Measurements from ENCODE around the gene MYL6. TPM values are rescaled to one million over a fixed set of nuclear protein-coding genes. Genes with fewer than 3 reads are reported as not detected.

MYL6 gene
- total and polyA plus RNA-seq, 2 donors from 2014 or later, result 1,630 to 4,190 TPM

DNA sequence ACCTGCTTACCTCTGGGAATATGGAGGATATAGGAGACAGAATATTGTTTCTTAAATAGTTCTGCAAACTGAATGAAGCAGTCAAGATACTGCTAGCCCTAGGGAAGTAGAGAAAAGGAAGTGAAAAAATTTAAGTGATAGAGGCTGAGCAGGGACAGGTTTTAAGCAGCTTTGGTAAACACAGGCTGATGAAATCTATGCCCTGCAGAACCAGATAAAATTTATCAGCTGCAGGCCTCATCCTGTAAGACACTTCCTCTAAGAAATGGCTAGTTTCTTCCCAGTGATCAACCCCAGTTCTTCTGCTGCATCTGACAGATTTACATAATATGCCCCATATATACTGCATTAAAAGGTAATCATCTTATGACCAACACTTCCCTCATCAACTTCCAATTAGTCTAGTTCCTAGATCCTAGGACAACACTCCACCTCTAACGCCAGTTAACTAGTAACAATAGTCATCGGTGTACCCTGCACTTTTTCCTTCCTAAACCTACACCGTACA, 31.4 kb upstream of the MYL6 start:
- H3K4me3 ChIP-seq (ENCODE audit: low read length in 3 of 3), result peak overlapping the region in 2 of 3 donors; percentile 60 to 82
- H3K27me3 ChIP-seq (ENCODE audit: control insufficient read depth, insufficient read depth, low read length), result no peaks in the 10 kb centered on the region
- no peaks in the 10 kb centered on the region for H3K9me3 ChIP-seq (ENCODE audit: control insufficient read depth in 2 of 3, insufficient read depth in 1 of 3, low read length in 3 of 3)
- TF ChIP-seq, protein P1, sequence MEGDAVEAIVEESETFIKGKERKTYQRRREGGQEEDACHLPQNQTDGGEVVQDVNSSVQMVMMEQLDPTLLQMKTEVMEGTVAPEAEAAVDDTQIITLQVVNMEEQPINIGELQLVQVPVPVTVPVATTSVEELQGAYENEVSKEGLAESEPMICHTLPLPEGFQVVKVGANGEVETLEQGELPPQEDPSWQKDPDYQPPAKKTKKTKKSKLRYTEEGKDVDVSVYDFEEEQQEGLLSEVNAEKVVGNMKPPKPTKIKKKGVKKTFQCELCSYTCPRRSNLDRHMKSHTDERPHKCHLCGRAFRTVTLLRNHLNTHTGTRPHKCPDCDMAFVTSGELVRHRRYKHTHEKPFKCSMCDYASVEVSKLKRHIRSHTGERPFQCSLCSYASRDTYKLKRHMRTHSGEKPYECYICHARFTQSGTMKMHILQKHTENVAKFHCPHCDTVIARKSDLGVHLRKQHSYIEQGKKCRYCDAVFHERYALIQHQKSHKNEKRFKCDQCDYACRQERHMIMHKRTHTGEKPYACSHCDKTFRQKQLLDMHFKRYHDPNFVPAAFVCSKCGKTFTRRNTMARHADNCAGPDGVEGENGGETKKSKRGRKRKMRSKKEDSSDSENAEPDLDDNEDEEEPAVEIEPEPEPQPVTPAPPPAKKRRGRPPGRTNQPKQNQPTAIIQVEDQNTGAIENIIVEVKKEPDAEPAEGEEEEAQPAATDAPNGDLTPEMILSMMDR (IDR thresholded peaks at IDR 0.05; ENCODE audit: borderline replicate concordance, extremely low read depth, insufficient read depth), result no peak
- FAIRE-seq (no peak), DNase-seq (no peak)
- peaks cover 11 to 25% (median 12%) of the 10 kb centered on the region in 3 donors for H3K4me1 ChIP-seq (ENCODE audit: control insufficient read depth in 2 of 3, insufficient read depth in 2 of 3, low read depth in 1 of 3, low read length in 3 of 3)
- intact Hi-C loops (cut with DNase I), result loop anchor here (10.0 kb wide), 1 partner anchor 58 kb away; the partner anchor contains the start of gene SMARCC2
- peak overlapping the region in 2 of 3 donors; percentile 63 to 68 for H3K9ac ChIP-seq (ENCODE audit: low read length in 3 of 3)
- H3K36me3 ChIP-seq (ENCODE audit: control insufficient read depth in 2 of 3, insufficient read depth in 3 of 3, low read length in 3 of 3), result peaks cover 2 to 12% (median 2%) of the 10 kb centered on the region in 3 donors
- H3K27ac ChIP-seq (ENCODE audit: low read depth in 2 of 2, low read length in 2 of 2), result peak overlapping the region; percentile 74 to 86

DNA sequence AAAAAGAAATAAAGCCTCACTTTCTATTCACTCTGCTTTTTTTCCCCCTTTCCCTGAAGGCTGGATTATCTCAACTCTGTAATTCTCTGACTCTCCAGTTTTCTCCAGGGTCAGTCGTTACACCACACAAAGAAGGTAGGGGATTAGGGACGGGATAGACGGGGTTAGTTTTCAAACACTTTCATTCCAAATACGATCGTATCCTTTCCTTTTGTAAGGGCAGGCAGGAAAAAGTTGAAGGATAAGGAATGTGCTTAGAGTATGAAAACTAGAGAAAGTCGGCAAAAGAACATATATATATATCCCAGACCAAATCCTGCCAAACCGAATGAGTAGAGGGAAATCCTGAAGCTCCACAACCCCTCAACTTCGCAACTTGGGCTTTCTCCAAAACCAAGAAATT, 30.7 kb upstream of the MYL6 start:
- intact Hi-C loops (cut with DNase I), result loop anchor here (10.0 kb wide), 1 partner anchor 57 kb away; the partner anchor contains the start of gene SMARCC2
- no peaks in the 10 kb centered on the region for H3K27me3 ChIP-seq (ENCODE audit: control insufficient read depth, insufficient read depth, low read length)
- peaks cover 2 to 19% (median 9%) of the 10 kb centered on the region in 3 donors for H3K36me3 ChIP-seq (ENCODE audit: control insufficient read depth in 2 of 3, insufficient read depth in 3 of 3, low read length in 3 of 3)
- FAIRE-seq (no peak), DNase-seq (no peak)
- TF ChIP-seq, protein P1 (IDR thresholded peaks at IDR 0.05; ENCODE audit: borderline replicate concordance, extremely low read depth, insufficient read depth), result no peak
- H3K27ac ChIP-seq (ENCODE audit: low read depth in 2 of 2, low read length in 2 of 2), result peak overlapping the region; percentile 27 to 86
- H3K4me1 ChIP-seq (ENCODE audit: control insufficient read depth in 2 of 3, insufficient read depth in 2 of 3, low read depth in 1 of 3, low read length in 3 of 3), result peaks cover 11 to 25% (median 12%) of the 10 kb centered on the region in 3 donors
- no peaks in the 10 kb centered on the region for H3K9me3 ChIP-seq (ENCODE audit: control insufficient read depth in 2 of 3, insufficient read depth in 1 of 3, low read length in 3 of 3)
- peak overlapping the region; percentile 60 to 82 (median 75) for H3K4me3 ChIP-seq (ENCODE audit: low read length in 3 of 3)
- peak overlapping the region; percentile 43 to 68 (median 67) for H3K9ac ChIP-seq (ENCODE audit: low read length in 3 of 3)

DNA sequence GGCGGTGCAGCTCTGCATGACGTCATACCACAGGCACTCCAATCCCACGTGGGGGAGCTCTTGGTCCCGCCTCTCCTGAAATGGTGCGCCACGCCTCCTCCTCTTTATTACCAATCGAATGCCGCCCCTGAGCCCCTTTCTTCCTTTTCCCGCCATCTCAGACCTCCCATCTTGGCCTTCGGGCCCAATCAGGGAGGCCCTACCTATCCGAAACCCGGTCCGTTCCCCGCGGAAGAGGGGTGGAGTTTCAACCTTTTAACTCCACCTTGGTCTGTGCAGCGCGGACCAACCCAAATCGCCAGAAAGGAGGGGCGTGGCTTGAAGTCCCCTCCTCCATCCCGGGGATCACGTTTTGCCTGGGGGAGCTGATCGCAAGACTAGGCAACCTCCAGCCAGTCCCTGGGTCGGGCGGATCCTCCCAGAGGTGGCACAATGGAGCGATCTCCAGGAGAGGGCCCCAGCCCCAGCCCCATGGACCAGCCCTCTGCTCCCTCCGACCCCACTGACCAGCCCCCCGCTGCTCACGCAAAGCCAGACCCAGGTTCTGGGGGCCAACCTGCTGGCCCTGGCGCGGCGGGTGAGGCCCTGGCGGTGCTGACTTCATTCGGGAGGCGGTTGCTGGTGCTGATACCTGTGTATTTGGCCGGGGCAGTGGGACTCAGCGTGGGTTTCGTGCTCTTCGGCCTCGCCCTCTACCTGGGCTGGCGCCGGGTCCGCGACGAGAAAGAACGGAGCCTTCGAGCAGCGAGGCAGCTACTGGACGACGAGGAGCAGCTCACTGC, 30.1 kb upstream of the MYL6 start, which contains the start of gene ESYT1:
Gene ESYT1, plus strand, starts transcription at position 380 of the 782 bp plus-strand sequence. Its CDS starts 53 bp downstream, at position 433.
- peak; percentile 98 for FAIRE-seq

More for the DNA sequence above, 30.1 kb upstream of the MYL6 start, which contains the start of gene ESYT1:
- peaks cover 11 to 25% (median 12%) of the 10 kb centered on the region in 3 donors for H3K4me1 ChIP-seq (ENCODE audit: control insufficient read depth in 2 of 3, insufficient read depth in 2 of 3, low read depth in 1 of 3, low read length in 3 of 3)
- DNase-seq, result peak; percentile 99 to 100 (median 100)
- H3K9ac ChIP-seq (ENCODE audit: low read length in 3 of 3), result peak within 1 kb of the TSS; percentile 77 to 95 (median 90)
- H3K27ac ChIP-seq (ENCODE audit: low read depth in 2 of 2, low read length in 2 of 2), result peak within 1 kb of the TSS; percentile 88 to 90
- peak within 1 kb of the TSS; percentile 80 to 83 (median 82) for H3K4me3 ChIP-seq (ENCODE audit: low read length in 3 of 3)
- peaks cover 2 to 20% (median 11%) of the 10 kb centered on the region in 3 donors for H3K36me3 ChIP-seq (ENCODE audit: control insufficient read depth in 2 of 3, insufficient read depth in 3 of 3, low read length in 3 of 3)
- TF ChIP-seq, protein P1 (IDR thresholded peaks at IDR 0.05; ENCODE audit: borderline replicate concordance, extremely low read depth, insufficient read depth), result no peak
- intact Hi-C loops (cut with DNase I), result loop anchor here (10.0 kb wide), 1 partner anchor 57 kb away; the partner anchor contains the start of gene SMARCC2
- H3K9me3 ChIP-seq (ENCODE audit: control insufficient read depth in 2 of 3, insufficient read depth in 1 of 3, low read length in 3 of 3), result no peaks in the 10 kb centered on the region
- H3K27me3 ChIP-seq (ENCODE audit: control insufficient read depth, insufficient read depth, low read length), result no peaks in the 10 kb centered on the region
